D341Med (cell line): ENCODE measurements around the gene WWC2.
"Not testable (repeated sequence)": the region's sequence is repeated elsewhere in the genome, so short reads cannot be mapped to it uniquely, and the experiment has no call there.

ENCODE experiments used
- DNase-seq: peaks from one replicate; pipeline ENCODE4 v3.0.0; 2012; ENCODE audit warnings: low spot score

The WWC2 gene

GRCh38 chr4:183142571-183143550 lies 43.8 kb downstream of the WWC2 start:
- peak; percentile 50 for DNase-seq

DNA sequence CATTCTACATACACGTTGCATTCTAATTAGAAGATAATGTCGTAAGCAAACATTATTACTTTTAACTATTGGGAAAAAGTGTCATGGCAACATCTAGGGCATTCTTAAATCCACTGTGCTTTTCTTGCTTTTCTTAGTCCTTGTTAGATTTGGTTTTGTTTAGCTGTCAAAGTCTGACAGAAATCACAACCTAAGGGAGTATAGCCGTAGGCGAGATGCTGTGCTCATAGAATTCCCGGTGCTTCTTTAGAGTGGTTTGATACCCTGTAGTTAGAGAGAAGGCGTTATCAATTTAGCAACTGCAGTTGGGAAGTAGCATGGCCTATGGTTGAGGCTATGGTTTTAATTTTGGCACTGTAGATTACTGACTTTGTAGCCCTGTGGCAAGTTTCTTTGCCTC lies 45.7 kb downstream of the WWC2 start:
- DNase-seq = no peak

GRCh38 chr4:183145773-183146172 lies 46.7 kb downstream of the WWC2 start:
- DNase-seq = no peak

- DNase-seq = no peak
These were observed 47.4 kb downstream of the WWC2 start for GRCh38 chr4:183146478-183146877.

DNA sequence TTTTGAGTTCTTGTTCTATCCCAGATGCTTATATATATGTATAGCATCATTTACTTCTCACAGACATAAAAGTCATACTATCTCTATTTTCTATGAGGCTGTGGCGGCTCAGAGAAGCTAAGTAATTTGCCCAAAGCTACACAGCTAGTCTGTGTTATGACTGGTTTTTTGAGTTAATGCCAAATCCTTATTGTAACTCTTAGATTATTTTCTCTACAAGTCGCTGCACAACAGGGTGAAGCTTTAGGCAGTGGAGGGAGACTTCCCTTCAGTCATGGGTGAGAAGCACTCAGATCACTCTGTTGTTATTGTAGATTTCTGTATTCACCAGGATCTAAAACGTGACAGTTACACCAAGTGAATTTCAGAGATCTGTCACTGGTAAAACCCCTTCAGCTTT lies 48.1 kb downstream of the WWC2 start:
- no peak for DNase-seq

DNA sequence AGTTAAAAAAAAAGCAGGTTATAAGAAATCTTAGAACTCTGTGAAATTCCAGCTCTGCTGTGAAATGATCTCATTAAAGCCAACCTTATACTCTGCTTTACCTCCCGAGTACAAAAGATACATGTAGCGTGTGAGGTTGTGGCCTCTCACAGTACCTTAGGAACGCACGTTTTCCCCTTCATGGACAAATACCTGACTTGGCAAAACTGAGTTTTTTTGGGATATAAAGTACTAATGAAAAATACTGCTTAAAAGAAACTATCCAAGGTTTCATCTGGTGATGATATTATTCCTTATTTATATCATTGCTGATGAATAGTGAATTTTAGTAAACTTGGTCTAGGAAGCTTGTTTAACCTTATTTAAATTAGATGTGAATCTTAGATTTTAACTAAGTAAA lies 48.9 kb downstream of the WWC2 start:
- no peak for DNase-seq

GRCh38 chr4:183149616-183150539 lies 50.8 kb downstream of the WWC2 start:
- DNase-seq = no peak

DNA sequence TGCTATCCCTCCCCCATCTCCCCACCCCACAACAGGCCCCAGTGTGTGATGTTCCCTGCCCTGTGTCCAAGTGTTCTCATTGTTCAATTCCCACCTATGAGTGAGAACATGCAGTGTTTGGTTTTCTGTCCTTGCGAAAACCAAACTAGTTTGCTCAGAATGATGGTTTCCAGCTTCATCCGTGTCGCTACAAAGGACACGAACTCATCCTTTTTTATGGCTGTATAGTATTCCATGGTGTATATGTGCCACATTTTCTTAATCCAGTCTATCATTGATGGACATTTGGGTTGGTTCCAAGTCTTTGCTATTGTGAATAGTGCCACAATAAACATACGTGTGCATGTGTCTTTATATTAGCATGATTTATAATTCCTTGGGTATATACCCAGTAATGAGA lies 51.6 kb downstream of the WWC2 start:
- not testable (repeated sequence) for DNase-seq

- DNase-seq = not testable (repeated sequence)
These were observed 53.2 kb downstream of the WWC2 start for GRCh38 chr4:183152232-183152631.

DNA sequence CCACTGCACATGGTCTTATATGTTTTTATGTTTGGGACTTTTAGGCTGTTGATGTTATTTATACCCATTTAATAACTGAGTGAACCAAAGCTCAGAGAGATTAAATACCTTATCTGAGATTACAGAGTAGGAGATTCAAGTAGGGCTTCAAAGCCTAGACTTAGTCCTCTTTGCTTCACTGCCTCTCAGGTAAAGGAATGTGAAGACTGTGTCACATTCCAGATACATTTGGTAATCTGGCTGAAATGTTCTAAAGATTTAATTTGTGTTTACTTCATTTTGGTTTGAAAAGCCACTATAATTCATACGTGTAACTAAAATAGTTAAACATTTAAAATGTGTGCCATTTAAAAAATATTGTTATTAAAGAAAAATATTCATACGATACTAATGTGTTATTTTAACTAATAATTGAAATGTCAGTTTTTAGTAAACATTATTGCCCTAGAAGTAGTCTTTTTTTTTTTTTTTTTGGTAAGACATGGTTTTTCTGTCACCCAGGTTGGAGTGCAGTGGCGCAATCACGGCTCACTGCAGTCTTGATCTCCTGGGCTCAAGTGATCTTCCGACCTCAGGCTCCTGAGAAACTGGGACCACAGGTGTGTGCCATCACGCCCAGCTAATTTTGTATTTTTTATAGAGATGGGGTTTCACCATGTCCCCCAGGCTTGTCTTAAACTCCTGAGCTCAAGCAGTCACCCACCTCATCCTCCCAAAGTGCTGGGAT lies 54.3 kb downstream of the WWC2 start:
- DNase-seq = no peak

DNA sequence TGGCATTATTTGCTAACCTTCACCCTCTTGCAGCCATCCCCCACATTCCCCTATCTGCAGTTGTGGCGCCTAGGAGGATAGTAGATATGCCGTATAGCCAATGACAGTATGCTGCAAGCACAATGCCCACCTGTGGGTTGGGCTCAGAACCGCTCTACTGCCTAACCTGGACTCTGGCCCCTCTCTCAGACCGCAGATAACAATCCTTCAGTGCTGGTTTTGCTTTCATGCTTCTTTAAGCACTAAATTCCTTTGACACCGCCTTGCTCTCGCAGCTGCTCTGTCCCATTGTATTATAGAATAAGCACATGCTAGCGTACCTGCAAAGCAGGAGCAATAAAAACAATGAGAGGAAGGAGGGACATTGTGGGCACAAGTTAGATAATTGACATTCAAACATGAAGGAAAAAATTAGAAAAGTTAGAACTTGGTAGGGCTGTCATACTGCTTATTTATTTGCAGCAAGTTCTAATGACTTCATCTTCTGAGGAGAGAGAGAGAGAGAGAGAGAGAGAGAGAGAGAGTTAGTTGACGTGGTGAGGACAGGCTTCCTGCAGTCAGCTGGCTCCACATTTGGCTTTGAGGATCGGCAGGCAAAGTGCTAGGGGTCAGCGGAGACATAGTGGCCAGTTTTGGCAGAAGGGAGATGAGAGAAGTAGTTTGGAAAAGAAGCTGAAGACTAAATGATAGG lies 55.8 kb downstream of the WWC2 start:
- no peak for DNase-seq

- no peak for DNase-seq
These were observed 56.6 kb downstream of the WWC2 start for GRCh38 chr4:183155450-183156184.

GRCh38 chr4:183157215-183157614 lies 58.2 kb downstream of the WWC2 start:
- DNase-seq = no peak

- no peak for DNase-seq
These were observed 59.0 kb downstream of the WWC2 start for GRCh38 chr4:183158062-183158461.

DNA sequence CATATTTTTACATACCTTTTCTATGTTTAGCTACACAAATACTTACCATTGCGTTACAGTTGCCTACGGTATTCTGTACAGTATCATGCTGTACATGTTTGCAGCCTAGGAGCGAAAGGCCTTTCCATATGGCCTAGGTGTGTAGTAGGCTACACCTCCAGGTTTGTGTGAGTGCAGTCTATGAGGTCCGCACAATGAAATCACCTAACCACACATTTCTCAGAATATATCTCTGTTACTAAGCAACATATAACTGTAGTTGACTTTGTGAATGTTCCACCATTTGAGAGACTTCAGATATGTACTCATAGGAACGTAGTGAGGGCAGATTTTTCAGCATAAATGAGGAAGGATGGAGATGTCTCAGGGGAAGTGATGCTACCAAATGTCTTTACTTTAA lies 62.6 kb downstream of the WWC2 start:
- no peak for DNase-seq

DNA sequence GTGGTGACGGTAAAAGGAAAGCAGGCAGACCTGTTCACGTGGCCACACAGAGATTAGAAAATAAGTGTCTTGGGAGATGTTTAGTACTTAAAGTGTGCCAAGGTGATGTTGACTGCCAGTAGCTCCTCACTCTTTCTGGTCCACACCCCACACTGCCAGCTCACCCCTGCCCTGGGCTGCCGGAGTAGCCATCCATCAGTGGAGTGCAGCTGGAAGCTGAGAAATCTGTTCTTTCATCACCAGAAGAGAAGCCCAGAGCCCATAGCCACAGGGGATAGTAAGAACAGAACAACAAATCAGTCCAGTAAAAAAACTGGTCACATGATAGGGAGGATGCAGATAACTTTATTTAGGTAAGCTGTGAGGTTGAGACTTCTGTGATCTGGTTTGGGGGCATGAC lies 64.1 kb downstream of the WWC2 start:
- no peak for DNase-seq

DNA sequence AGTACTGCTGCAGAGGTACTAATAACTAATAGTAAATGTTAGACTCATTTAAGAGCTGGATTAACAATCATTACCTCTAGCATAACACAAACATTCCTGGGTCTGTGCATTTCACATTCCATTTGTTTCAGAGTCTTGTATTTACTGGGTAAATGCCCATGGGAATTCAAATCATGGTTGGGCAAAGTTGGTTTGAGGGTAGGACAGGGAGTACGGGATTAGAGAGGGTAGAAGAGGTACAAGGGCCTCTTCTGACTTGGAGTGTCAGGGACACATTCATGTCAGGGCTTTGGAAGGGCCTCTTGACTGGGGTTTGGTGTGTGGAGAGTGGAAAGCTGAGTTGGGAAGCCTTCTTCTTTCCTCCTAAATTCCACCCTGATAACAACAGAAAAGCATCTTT lies 65.9 kb downstream of the WWC2 start:
- DNase-seq = no peak

DNA sequence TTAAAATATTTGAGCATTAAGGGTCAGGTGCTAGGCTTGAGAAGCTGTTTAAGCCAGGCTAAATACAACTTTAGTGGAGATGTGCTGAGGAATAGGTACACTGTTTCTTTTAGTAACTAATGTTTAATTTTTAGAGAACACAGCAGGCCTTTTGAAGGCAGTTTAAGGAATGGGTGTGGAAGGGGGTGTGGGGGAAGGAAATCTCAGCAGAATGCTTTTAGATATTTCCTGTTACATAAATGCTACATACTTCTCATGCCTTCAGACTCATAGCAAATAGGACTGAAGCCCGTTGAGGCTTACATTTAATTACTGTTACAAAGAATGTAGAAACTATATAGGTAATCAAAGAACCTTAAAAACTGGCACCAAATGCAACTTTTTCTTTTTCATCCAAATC lies 66.3 kb downstream of the WWC2 start:
- DNase-seq = no peak

DNA sequence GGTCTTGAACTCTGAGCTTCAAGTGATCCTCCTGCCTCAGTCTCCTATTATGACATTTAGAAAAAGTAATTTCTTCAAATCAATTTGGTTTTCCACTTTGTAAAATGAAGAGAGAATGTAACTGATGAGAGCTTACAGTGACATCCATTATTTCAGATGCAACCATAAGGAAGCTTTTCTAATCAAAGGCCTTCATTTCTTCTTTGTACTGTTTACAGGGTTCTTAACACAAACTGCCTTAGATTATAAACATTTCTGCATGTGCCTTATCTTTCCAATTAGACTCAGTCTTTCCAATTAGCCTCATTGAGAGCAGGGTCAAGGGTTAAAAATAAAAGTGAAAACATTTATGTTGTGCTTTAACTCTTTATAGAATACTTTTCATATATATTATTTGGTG lies 71.8 kb downstream of the WWC2 start:
- no peak for DNase-seq

GRCh38 chr4:183171484-183172267 lies 72.6 kb downstream of the WWC2 start:
- no peak for DNase-seq
